ENCODE data around the gene ADAMTSL5.

- TF ChIP-seq CTCF (IDR thresholded peaks at IDR 0.05; ENCODE audit: low read length) (no peak), EZH2phosphoT487 (IDR thresholded peaks at IDR 0.05; ENCODE audit: low read length) (no peak), EZH2 (optimal IDR thresholded peaks at IDR 0.05; ENCODE audit: low read depth, low read length) (no peak)
Measured at GRCh38 chr19:1456121-1456900, 56.5 kb downstream of the ADAMTSL5 start.

Data from MM.1S (cell line).